GM10248 (cell line): ENCODE data around the gene CADPS2.
"Not testable (repeated sequence)": the region's sequence is repeated elsewhere in the genome, so short reads cannot be mapped to it uniquely, and the experiment has no call there.

Experiments
- CTCF ChIA-PET: fragments of 300-600 bp; sonication (Branson Sonifier 250); formaldehyde crosslinking; extraction: SDS; loops from one replicate; lab custom pipeline; 2021; ENCODE audit warnings: antibody characterized with exemption; lab: Yijun Ruan, JAX
- POLR2A ChIA-PET: fragments of 350-650 bp; sonication (Branson Sonifier 250); formaldehyde crosslinking; extraction: SDS; loops from one replicate; lab custom pipeline; 2020; ENCODE audit warnings: antibody characterized with exemption; lab: Yijun Ruan, JAX
- DNase-seq: peaks from one replicate; pipeline ENCODE4 v3.0.0; 2012; ENCODE audit errors: extremely low spot score
- TF ChIP-seq, protein P1 (sequence below): IDR thresholded peaks from 2 replicates; pipeline ENCODE4 v1.5.1; 2012; ENCODE audit warnings: mild to moderate bottlenecking, low read depth; ENCODE audit errors: extremely low read depth, missing control alignments, control extremely low read depth

The CADPS2 gene

DNA sequence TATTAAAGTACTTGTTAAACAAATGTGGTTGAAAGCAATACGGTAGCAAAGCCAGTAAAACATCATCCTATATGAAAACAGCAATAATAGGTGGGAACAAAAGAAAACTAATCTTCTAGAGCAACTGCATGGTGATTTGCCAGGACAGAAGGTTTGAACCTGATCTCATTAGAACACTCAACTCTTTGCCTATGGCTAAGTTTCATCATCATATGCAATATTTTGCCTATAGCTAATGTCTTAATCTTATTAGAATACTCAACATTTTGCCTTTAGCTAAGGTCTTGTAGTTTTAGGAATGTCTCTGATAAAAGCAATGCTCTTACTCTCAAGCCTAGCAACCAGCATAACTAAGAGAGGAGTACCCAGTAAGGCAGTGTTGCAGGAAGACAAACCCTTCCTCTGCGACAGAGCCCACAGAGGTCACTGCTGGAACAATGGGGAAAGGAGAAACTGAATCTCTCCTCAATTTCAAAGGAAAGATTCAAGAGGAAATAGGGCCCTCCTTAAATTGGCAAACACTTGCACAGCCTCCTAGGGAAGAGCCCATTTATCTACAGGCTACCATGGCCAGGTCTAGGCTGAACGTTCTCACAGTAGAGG, 38.3 kb downstream of the CADPS2 start:
- TF ChIP-seq, protein P1, sequence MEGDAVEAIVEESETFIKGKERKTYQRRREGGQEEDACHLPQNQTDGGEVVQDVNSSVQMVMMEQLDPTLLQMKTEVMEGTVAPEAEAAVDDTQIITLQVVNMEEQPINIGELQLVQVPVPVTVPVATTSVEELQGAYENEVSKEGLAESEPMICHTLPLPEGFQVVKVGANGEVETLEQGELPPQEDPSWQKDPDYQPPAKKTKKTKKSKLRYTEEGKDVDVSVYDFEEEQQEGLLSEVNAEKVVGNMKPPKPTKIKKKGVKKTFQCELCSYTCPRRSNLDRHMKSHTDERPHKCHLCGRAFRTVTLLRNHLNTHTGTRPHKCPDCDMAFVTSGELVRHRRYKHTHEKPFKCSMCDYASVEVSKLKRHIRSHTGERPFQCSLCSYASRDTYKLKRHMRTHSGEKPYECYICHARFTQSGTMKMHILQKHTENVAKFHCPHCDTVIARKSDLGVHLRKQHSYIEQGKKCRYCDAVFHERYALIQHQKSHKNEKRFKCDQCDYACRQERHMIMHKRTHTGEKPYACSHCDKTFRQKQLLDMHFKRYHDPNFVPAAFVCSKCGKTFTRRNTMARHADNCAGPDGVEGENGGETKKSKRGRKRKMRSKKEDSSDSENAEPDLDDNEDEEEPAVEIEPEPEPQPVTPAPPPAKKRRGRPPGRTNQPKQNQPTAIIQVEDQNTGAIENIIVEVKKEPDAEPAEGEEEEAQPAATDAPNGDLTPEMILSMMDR: no peak
- CTCF ChIA-PET: interaction anchor here (0.9 to 2.2 kb wide), 3 partner anchors 9 to 13 kb away, joined by 5 to 6 read pairs (median 5); no protein-coding TSS in a partner anchor
- POLR2A ChIA-PET: no interaction called here
- DNase-seq: no peak

DNA sequence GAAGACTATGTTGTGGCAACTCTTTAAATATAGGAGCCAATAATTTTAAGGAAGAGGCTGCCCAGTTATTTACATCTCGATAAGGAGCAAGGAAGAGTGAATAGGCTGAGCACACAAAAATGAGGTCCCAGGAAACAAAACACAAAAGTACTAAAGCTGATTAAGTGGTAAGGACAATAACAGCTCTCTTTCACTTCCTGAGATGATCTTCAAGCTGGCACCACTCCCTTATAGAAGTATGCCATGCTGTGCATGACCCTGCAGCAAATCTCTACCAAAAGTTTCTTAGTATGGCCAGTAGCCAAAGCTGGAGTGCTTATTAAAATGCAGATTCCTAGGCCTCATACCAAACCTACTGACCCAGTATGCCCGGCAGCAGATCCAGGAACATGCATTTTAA, 39.7 kb downstream of the CADPS2 start:
- ChIA-PET CTCF (interaction anchor here (1.5 to 2.2 kb wide), 2 partner anchors 11 to 12 kb away, joined by 5 to 6 read pairs; no protein-coding TSS in a partner anchor), POLR2A (no interaction called here)
- TF ChIP-seq, protein P1: no peak
- DNase-seq: no peak

DNA sequence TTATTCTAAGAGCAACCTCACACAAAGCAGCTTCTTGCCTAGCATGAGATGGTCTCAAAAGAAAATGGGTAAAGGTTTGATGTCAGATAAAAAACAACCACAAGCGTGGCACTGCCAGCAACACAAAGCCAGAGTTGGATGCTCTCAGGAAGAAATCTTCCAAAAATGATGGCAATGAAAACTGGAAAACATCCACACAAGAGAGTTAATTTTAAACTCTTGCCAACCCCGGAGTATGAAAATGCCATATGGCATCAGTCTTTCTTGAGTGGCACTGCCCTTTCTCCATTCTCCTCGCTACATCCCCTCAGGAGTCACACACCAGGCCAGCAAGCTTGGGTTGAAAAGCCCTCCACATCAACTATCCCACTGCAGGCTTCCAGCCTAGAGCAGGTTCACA, 41.0 kb downstream of the CADPS2 start:
- TF ChIP-seq, protein P1: no peak
- DNase-seq: no peak
- ChIA-PET POLR2A (no interaction called here), CTCF (interaction anchor here (0.7 kb wide), 1 partner anchor 10 kb away, joined by 3 read pairs; no protein-coding TSS in a partner anchor)

DNA sequence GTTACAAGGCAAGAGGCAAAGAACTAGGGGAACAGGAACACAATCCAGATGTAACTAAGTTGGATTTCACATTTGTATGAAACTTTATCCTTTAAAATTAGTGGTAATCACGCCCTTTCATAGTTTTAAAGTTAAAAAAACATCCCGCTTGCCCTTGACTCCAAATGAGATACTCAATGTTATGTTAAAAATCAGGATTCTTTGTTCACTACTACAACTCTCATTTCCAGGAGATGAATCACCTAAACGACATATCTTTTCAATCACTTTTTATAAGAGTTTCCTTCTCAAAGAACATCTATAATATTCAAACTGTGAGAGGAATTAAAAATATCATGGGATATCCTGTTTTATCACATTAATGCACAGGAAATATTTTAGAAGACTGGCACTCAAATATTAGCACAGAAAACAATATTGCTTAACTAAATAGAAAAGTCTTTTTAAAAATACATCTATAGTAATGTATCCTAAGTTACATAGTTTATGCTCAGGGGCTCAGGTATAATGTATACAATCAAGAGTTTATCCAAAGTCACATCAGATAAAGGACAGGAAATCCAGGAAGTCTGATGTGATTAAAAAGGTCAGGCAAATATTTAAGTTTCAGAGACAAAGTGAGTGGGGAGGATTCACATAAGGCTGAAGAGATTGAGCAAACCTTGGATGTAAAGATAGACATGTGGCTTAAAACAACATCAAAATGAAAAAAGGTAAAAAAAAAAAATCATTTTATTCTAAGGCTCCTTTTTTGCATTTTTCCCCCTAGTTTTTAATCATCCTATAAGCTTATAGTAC, 41.9 kb downstream of the CADPS2 start:
- DNase-seq: no peak
- CTCF ChIA-PET: interaction anchor here (0.7 kb wide), 1 partner anchor 9 kb away, joined by 3 read pairs; no protein-coding TSS in a partner anchor
- POLR2A ChIA-PET: no interaction called here
- TF ChIP-seq, protein P1: no peak

- TF ChIP-seq, protein P1: no peak
- ChIA-PET CTCF (interaction anchor here (1.2 kb wide), 1 partner anchor 15 kb away, joined by 4 read pairs; no protein-coding TSS in a partner anchor), POLR2A (no interaction called here)
- no peak for DNase-seq
Measured at GRCh38 chr7:122842971-122843370, 43.3 kb downstream of the CADPS2 start.

GRCh38 chr7:122836286-122836685, 50.0 kb downstream of the CADPS2 start:
- CTCF ChIA-PET, DNase-seq, POLR2A ChIA-PET: not testable (repeated sequence)

DNA sequence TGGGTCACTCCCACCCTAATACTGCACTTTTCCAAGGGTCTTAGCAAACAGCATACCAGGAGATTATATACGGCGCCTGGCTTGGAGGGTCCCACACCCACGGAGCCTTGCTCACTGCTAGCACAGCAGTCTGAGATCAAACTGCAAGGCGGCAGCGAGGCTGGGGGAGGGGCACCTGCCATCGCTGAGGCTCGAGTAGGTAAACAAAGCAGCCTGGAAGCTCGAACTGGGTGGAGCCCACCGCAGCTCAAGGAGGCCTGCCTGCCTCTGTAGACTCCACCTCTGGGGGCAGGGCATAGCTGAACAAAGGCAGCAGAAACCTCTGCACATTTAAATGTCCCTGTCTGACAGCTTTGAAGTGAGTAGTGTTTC, 51.7 kb downstream of the CADPS2 start:
- CTCF ChIA-PET: interaction anchor here (0.9 to 1.6 kb wide), 2 partner anchors 10 to 13 kb away, joined by 3 to 6 read pairs; no protein-coding TSS in a partner anchor
- POLR2A ChIA-PET: not testable (repeated sequence)

More for the DNA sequence above, 51.7 kb downstream of the CADPS2 start:
- not testable (repeated sequence) for DNase-seq
